NCI-H748 (cell line): Measurements from ENCODE around the gene CNN2.

ENCODE experiments used
- DNase-seq: peaks from one replicate; lab custom pipeline; 2025; ENCODE audit not compliant: unreplicated experiment; lab: John Stamatoyannopoulos, UW

CNN2 gene

DNA sequence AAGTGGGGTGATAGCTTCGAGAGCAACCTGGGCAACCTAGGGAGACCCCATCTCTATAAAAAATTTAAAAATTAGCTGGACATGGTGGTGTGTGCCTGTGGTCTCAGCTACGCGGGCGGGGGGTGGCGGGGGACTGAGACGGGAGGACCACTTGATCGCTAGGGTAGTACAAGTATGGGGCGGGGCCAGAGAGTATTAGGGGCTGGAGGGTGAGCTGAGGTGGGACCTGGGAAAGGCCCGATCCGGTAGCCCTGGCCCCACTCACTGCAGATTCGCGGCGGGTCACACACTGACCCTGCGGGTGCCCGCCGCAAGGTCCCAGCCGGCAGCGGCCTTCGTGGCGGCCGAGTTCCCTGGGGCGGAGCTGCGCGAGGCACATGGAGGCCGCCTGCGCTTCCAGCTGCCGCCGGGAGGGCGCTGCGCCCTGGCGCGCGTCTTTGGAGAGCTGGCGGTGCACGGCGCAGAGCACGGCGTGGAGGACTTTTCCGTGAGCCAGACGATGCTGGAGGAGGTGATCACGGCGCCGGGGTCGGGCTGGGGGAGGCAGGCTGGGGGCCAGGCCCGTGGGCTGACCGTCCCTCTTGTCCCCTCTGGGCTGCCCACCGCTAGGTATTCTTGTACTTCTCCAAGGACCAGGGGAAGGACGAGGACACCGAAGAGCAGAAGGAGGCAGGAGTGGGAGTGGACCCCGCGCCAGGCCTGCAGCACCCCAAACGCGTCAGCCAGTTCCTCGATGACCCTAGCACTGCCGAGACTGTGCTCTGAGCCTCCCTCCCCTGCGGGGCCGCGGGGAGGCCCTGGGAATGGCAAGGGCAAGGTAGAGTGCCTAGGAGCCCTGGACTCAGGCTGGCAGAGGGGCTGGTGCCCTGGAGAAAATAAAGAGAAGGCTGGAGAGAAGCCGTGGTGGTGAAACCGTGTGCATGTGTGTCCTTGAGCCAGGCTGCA is 38.5 kb downstream of the CNN2 start:
- DNase-seq, result peak; percentile 73

DNA sequence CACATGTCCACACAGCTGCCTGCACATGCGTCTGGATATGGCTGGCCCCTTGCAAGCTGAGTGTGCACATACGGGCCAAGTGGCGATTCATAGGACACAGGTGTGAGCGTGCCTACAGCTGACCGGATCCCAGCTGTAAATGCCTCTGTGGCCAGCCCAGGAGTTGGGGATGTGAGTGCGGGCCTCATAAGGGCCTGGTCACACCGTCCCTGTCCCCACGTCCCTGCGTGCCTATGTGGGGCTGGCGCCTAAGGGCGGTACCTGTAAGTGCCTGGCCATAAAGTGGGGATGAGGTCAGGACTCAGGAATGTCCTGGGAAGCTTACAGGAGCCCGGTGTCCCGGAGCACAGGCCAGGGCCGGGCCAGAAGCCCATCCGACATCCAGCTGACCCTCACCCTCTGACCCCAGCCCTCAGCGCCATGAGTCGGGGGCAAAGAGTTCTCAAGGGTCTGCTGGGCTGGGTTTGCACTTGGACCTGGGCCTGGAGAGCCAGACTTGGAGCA is 39.2 kb downstream of the CNN2 start:
- no peak for DNase-seq

DNA sequence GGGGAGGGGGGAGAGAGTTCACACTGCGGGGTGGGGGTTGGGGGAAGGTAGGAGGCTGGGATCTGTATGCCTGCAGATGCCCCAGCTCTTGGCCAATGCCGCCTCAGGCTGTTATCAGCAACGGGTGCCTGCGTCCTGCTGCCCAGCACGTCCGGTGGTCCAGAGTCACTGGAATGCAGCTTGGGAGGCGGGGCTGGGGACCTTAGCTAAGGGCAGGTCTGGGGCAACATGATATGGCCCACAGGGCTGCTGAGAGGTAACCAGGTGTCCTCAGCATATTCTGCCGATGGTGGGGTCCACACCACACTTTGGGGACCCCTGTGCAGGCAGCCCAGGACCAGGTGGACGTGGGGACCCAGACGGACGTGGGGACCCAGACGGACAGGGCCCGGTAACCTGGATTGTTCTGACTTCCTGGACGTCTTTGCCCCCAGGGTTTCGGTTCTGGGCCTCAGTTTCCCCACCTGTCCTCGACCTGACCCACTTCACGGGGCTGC is 39.9 kb downstream of the CNN2 start:
- no peak for DNase-seq

DNA sequence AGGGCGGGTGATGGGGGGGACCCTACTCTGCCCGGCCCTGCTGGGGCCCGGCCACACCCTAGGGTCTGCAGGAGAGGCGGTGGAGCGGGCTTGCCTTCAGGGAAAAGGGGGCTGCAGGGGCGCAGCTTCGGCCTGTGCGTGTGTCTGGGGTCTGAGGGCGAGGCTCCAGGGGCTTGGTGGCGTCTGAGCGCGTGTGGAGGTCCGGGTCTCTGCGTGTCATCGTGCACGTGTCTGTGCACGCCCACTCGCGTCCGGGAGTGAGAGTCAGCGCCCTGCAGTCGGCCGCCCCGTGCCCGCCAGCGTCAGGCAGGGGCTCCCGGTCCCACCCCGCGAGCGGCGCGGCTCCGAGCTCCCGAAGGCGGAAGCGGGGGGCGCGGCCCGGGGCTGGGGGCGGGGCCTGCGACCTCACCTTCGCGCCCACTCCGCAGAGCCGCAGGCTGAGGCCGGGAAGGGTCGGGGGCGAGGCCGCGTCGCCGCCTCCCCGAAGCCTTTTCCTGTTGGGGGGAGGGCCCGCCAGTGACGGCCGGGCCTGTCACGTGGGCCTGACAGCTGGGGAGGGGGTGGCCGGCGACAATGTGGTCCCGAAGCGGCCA is 40.4 kb downstream of the CNN2 start, which contains the start of gene ARHGAP45:
Gene ARHGAP45 (plus strand): TSS at position 420 of the 593 bp plus-strand sequence. CDS start 239 bp downstream, outside the sequence.
- DNase-seq, result peak; percentile 49

GRCh38 chr19:1067341-1067957 is 41.0 kb downstream of the CNN2 start:
- DNase-seq, result no peak

DNA sequence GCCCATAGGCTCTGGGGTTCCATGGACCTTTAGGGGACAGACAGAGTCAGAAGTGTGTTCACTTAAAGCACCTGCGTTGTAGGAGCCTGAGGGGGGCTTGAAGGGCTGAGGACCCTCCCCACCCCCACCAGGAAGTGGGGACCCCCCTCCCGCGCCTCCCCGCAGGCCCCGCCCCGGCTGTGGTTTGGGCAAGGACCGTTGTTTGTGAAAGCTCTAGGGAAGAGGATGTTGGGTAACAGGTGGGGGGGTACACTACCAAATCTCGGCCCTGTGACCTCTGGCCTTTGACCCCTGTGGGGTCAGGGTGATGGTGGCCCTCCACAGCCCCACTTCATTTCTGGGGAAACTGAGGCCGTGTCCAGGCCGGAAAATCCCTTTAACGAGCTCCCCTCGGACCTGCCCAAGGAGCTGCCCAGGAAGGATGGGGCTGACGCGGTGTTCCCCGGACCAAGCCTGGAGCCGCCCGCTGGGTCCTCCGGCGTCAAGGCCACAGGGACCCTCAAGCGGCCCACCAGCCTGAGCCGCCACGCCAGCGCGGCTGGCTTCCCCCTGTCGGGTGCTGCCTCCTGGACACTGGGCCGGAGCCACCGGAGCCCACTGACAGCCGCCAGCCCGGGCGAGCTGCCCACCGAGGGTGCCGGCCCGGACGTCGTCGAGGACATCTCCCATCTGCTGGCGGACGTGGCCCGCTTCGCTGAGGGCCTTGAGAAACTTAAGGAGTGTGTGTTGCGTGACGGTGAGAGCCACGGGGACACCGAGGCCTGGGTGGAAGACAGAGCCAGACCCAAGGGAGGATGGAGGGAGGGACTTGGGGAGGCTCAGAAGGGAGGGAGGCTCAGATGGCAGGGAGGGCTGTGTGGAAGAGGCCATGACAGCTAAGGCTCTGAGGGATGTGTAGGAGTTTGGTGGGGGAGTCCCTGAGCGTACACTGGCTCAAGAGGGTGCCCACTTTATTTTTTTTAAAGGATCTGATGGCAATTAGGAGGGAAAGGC is 41.9 kb downstream of the CNN2 start:
- DNase-seq, result no peak

DNA sequence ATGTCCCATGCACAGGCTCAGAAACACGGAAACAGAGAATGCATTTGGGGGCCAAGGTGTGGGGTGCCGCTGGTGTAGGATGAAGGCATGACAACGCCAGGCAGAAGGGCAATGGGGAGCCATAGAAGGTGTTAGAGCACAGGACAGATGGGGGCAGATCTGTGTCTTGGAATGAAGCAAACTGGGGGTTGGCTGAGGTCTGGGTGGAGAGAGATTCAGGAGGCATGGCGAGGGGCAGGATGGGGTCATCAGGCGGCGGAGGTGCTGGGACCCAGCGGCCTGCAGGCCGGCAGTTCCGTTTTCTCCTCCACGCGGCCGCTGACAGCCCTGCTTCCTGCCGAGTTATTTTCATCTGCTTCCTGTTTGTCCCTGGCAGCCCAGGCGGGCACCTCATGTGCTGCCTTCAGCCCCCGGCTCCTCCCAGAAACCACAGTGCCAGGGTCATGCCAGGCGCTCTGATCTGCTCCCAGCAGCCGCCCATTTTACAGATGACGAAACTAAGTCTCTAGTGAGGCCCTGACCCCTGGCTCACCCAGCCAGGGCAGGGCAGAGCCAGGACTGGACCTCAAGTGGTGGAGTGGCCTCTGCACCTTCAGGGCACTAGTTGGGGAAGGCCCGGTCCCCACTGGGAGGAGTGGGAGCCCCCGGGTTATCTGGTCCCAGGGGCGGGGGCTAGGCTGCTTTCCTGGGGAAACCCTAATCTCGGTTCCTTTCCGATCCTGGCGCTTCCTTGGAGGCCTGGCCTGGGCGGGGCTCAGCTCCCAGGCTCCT is 42.8 kb downstream of the CNN2 start:
- no peak for DNase-seq

DNA sequence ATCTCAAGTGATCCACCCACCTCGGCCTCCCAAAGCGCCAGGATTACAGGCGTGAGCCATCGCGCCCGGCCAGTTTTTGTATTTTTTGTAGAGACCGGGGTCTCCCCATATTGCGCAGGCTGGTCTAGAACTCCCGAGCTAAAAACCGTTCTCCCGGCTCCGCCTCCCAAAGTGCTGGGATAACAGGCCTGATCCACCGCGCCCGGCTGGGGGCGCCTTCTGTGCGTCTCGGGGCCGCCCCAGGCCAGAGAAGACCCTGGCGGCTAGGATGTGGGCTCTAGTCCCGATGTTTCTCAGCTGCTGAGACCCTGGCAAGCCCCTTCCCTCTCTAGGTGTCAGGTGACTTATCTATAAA is 44.1 kb downstream of the CNN2 start:
- peak; percentile 18 for DNase-seq

DNA sequence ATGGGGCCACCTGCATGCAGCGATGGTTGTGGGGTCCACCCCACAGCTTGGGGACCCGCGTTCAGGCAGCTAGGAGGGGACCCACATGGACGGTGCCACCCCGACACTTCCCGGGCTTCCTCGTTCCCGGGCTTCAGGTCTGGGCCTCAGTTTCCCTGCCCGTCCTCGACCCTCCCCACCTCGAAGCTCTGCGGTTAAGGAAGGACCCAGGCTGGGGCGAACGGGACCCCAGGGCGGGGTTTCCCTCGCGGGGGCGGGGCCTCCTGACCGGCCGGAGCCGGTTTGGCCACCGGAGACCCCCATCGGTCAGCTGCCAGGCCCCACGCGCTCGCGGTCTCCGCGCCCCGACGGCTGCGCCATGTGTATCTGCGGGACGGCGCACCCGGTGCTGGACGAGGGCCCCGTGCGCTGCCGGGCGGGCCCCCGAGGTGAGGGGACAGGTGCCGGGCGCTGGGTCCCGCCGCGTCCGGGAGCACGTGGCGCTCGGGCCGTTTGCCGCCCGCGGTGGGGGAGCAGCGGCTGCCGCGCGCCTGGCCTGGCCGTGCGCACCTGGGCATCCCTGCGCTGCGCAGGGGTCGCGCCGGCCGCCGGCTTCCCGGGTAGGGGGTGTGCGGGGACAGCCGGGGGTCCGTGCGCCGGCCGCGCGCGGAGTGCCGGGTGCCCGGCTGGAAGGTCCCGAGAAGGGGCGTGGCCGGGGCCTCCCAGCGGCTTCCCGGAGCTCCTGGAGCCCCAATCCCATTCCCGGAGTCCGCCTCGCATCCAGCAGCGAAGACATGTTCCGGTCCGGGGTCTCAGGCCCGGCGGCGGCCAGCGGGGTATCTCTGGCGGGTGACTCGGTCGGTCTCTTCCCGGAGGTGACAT is 44.8 kb downstream of the CNN2 start:
- peak; percentile 38 for DNase-seq

DNA sequence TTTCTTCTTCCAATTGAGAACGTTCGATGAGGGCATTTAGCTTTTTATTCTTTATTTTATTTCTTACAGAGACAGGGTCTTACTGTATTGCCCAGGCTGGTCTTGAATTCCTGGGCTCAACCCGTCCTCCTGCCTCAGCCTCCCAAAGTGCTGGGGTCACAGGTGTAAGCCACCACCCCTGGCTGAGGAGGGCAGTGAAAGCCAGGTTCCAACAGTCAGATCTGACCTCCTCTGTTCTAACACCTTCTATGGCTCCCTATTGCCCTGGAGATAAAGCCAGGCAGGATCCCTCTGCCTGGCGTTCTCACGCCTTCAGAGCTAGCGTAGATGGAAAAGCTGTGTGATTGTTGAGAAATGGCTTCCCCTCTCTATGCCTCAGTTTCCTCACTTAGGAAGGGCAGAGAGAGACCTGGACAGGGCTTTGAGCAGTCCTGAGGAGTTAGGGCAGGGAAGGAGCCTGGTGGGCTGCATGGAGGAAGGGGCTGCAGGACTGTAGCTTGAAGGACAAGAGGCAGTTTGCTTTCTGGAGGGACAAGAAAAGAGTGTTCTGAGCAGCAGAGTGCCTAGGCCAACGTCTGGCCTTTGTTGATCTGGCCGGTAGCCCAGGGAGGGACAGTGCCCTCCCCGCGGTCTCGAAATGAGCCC is 46.1 kb downstream of the CNN2 start:
- no peak for DNase-seq

DNA sequence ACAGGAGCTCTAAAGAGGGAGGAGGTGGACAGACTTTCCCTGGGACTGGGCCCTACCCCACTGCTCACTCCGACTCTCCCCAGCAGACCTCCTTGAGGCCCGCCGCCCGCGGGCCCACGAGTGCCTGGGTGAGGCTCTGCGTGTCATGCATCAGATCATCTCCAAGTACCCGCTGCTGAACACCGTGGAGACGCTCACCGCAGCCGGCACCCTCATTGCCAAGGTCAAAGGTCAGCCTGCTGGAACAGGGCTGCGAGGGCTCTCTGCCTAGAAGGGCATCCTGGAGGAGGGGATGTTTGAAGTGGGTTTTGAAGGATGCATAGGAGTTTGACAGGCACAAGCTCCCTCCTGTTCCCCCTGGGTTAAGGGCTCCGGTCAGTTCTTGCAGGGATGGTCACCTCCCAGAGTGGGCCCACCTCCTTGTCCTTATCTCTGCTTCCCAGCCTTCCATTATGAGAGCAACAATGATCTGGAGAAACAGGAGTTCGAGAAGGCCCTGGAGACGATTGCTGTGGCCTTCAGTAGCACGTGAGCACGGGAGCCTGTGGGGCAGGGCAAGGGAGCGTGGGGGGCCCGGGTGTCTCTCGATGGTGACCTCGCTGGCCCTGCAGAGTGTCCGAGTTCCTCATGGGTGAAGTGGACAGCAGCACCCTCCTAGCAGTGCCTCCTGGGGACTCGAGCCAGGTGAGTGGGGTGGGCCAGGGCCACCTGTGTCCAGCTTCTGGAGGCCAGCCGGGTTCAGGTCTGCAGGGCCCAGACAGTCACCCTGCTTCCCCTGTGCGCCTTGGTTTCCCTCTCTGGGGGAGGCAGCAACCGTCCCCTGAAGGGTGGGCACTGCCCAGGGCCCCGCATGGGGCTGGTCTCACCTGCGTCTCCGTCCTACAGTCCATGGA is 46.9 kb downstream of the CNN2 start:
- no peak for DNase-seq

DNA sequence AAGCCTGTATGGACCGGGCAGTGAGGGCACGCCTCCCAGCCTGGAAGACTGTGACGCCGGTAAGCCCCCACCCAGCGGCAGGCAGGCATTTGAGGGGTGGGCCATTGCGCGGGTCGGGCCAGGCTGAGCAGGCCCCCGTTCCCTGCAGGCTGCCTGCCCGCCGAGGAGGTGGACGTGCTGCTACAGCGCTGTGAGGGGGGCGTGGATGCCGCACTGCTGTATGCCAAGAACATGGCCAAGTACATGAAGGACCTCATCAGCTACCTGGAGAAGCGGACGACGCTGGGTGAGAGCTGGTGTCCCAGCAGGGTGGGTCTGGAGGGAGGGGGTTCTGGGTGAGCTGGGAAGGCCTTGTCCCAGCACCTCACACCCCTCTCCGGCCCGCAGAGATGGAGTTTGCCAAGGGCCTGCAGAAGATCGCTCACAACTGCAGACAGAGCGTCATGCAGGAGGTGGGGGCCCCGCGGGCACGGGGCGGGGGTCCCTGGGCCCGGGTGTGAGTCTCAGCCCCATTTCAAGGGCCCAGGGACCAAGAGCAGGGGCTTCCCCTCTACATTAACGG is 47.6 kb downstream of the CNN2 start:
- DNase-seq, result no peak

GRCh38 chr19:1074544-1075283 is 48.3 kb downstream of the CNN2 start:
- peak; percentile 85 for DNase-seq

DNA sequence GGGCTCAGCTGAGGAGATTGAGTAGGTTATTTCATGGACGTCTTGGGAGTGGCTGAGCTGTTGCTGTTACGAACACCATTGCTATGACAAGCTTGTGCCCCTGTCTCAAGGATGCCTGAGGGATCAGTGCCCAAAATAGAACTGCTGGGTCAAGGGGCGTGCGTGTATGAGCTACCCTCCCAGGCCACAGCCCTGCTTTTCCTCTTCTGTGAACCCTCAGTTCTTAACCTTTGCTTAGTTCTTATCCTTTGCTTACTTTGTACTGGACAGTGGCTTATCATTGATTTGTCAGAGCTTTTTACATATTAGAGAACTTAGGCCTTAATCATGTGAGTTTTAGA is 49.6 kb downstream of the CNN2 start:
- DNase-seq, result no peak

DNA sequence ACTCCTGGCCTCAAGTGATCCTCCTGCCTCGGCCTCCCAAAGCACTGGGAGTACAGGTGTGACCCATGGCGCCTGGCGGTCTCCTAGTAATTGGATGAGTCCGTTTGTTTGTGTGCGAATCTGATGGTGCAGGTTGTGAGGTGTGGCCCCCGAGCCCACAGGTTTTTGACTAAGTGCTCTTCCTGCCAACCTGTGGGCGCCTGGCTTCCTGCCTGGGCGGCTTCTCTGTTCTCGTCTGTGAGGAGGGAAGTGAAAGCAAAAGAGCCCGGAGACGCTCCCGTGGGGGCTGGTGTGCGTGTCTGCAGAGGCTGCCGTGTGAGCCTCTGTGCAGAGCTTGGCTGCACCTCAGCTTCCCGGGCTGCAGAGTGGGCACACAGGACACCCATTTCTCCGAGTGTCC is 50.5 kb downstream of the CNN2 start:
- peak; percentile 16 for DNase-seq

DNA sequence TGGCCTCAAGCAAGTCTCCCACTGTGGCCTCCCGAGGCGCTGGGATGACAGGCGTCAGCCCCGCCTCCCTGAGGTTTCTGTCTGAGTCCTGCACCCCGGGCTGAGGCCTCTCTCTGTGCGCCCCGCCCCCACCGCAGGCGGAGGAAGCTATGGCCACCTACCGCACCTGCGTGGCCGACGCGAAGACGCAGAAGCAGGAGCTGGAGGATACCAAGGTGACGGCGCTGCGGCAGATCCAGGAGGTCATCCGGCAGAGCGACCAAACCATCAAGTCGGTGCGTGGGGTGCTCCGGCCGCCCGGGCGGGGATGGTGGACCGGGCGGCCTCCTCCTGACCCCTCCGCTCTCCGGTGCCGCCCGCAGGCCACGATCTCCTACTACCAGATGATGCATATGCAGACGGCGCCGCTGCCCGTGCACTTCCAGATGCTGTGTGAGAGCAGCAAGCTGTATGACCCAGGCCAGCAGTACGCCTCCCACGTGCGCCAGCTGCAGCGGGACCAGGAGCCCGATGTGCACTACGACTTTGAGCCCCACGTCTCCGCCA is 53.2 kb downstream of the CNN2 start:
- no peak for DNase-seq
